ENCODE measurements around the gene TCF12.

- no peak for TF ChIP-seq POLR2A (IDR thresholded peaks at IDR 0.05; ENCODE audit: low read depth)
- TF ChIP-seq, protein P1, sequence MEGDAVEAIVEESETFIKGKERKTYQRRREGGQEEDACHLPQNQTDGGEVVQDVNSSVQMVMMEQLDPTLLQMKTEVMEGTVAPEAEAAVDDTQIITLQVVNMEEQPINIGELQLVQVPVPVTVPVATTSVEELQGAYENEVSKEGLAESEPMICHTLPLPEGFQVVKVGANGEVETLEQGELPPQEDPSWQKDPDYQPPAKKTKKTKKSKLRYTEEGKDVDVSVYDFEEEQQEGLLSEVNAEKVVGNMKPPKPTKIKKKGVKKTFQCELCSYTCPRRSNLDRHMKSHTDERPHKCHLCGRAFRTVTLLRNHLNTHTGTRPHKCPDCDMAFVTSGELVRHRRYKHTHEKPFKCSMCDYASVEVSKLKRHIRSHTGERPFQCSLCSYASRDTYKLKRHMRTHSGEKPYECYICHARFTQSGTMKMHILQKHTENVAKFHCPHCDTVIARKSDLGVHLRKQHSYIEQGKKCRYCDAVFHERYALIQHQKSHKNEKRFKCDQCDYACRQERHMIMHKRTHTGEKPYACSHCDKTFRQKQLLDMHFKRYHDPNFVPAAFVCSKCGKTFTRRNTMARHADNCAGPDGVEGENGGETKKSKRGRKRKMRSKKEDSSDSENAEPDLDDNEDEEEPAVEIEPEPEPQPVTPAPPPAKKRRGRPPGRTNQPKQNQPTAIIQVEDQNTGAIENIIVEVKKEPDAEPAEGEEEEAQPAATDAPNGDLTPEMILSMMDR (IDR thresholded peaks at IDR 0.05) = no peak
These were observed 111.6 kb downstream of the TCF12 start for GRCh38 chr15:57030011-57030410.

Measured in esophagus muscularis mucosa (tissue), 3 donors.